A204.1 (cell line): Measurements from ENCODE around the gene ALDH3B1.

ENCODE experiments used
- FAIRE-seq: peaks from 2 replicates; lab custom pipeline; 2012; peaks lifted over from hg19 to GRCh38; lab: Jason Lieb, UNC

Gene ALDH3B1

GRCh38 chr11:68014157-68014946 is 4.2 kb downstream of the ALDH3B1 start:
- no peak for FAIRE-seq

- no peak for FAIRE-seq
Observed at GRCh38 chr11:68014947-68015447, 4.9 kb downstream of the ALDH3B1 start.

GRCh38 chr11:68015467-68015866 is 5.3 kb downstream of the ALDH3B1 start:
- no peak for FAIRE-seq

- no peak for FAIRE-seq
Observed at GRCh38 chr11:68016161-68016903, 6.2 kb downstream of the ALDH3B1 start.

- FAIRE-seq, result no peak
Observed at GRCh38 chr11:68016904-68017817, 7.0 kb downstream of the ALDH3B1 start.

- FAIRE-seq, result no peak
Observed at GRCh38 chr11:68017980-68018729, 8.0 kb downstream of the ALDH3B1 start.

- no peak for FAIRE-seq
Observed at GRCh38 chr11:68018730-68019190, 8.6 kb downstream of the ALDH3B1 start.

- no peak for FAIRE-seq
Observed at GRCh38 chr11:68019486-68019885, 9.4 kb downstream of the ALDH3B1 start.

- no peak for FAIRE-seq
Observed at GRCh38 chr11:68020575-68020974, 10.4 kb downstream of the ALDH3B1 start.

- no peak for FAIRE-seq
Observed at GRCh38 chr11:68021167-68021787, 11.2 kb downstream of the ALDH3B1 start.

GRCh38 chr11:68022531-68022930 is 12.4 kb downstream of the ALDH3B1 start:
- FAIRE-seq, result no peak

- FAIRE-seq, result no peak
Observed at GRCh38 chr11:68024508-68024907, 14.4 kb downstream of the ALDH3B1 start.

GRCh38 chr11:68025047-68025446 is 14.9 kb downstream of the ALDH3B1 start:
- no peak for FAIRE-seq

- FAIRE-seq, result no peak
Observed at GRCh38 chr11:68026391-68027105, 16.4 kb downstream of the ALDH3B1 start.

- no peak for FAIRE-seq
Observed at GRCh38 chr11:68027667-68028066, 17.5 kb downstream of the ALDH3B1 start.

- FAIRE-seq, result no peak
Observed at GRCh38 chr11:68028802-68029545, 18.8 kb downstream of the ALDH3B1 start.

- peak; percentile 100 for FAIRE-seq
Observed at GRCh38 chr11:68030318-68031143, 20.4 kb downstream of the ALDH3B1 start, which contains the start of gene NDUFS8. NDUFS8 (plus strand) TSS chr11:68030681; CDS start chr11:68032152, 1,471 bp downstream.

- no peak for FAIRE-seq
Observed at GRCh38 chr11:68031144-68031464, 21.0 kb downstream of the ALDH3B1 start.

- no peak for FAIRE-seq
Observed at GRCh38 chr11:68032003-68032402, 21.9 kb downstream of the ALDH3B1 start.
